DMS79 treated with DMSO at 0.1 percent for 48 hours (cell line): ENCODE data around the gene COX6B2.
A peak's percentile ranks its signal among the peaks of the same experiment; 100 is the strongest.

Source experiments
- DNase-seq: peaks from one replicate; lab custom pipeline; 2025; lab: John Stamatoyannopoulos, UW

The COX6B2 gene

GRCh38 chr19:55362174-55362989, 7.9 kb upstream of the COX6B2 start:
- no peak for DNase-seq

- DNase-seq = no peak
These were observed 6.4 kb upstream of the COX6B2 start for GRCh38 chr19:55360902-55361301.

GRCh38 chr19:55358943-55359908, 4.7 kb upstream of the COX6B2 start:
- no peak for DNase-seq

GRCh38 chr19:55358493-55358892, 4.0 kb upstream of the COX6B2 start:
- no peak for DNase-seq

GRCh38 chr19:55355213-55355821, 798 bp upstream of the COX6B2 start:
- DNase-seq = no peak

GRCh38 chr19:55353803-55354697, 469 bp downstream of the COX6B2 start:
- DNase-seq = no peak

GRCh38 chr19:55353356-55353802, 1.1 kb downstream of the COX6B2 start:
- DNase-seq = no peak

- no peak for DNase-seq
These were observed 1.9 kb downstream of the COX6B2 start for GRCh38 chr19:55352549-55353145.

- DNase-seq = no peak
These were observed 2.5 kb downstream of the COX6B2 start for GRCh38 chr19:55352040-55352439.

- DNase-seq = no peak
These were observed 3.8 kb downstream of the COX6B2 start for GRCh38 chr19:55350620-55351315.

- DNase-seq = peak; percentile 82
These were observed 6.0 kb downstream of the COX6B2 start for GRCh38 chr19:55348317-55349034.

GRCh38 chr19:55347442-55348009, 7.0 kb downstream of the COX6B2 start:
- DNase-seq = no peak

- no peak for DNase-seq
These were observed 7.6 kb downstream of the COX6B2 start for GRCh38 chr19:55346725-55347441.

GRCh38 chr19:55345818-55346724, 8.4 kb downstream of the COX6B2 start:
- DNase-seq = no peak

- no peak for DNase-seq
These were observed 9.3 kb downstream of the COX6B2 start for GRCh38 chr19:55345101-55345817.

- peak; percentile 85 for DNase-seq
These were observed 10.1 kb downstream of the COX6B2 start for GRCh38 chr19:55344444-55344843.
